ENCODE data around the gene UQCRC1.

UQCRC1 gene

DNA sequence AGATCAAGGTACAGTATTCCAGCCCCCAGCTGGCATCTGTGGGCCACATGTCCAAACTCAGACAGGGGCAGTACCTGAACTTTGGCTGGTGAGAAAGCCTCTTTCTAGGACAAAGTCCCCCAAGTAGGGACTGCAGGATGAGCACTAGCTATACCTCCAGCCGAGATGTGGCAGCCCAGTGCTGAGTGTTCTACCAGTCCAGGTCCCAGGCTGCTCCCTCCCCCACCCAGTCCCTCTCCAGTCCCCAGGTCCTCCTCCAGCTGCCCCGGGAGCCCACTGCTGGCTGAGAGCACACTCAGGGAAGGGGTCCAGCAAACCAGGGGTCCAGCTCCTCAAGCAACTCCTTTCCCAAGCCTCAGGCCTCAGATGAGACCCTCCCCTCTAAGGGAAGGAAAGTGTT lies 24.3 kb upstream of the UQCRC1 start:
- no peak for DNase-seq (ENCODE audit: low spot score)

DNA sequence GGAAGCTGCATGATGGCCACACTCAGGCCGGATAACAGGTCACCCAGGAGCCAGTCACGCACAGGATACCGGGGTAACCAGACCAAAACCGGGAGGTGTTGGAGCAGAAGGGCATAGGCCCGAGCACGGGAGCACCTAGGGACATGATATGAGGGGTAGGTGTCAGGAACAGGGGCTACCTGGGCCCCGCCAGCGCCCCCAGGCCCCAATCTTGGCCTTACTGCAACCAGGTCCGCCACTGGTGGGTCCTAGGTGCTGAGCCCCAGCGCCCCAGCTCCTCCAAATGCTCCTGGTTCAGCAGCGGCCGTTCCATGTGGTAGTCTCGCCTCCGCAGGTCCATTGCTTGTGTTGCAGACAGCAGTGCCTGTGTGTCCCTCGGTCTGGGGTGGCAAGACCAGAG lies 23.8 kb upstream of the UQCRC1 start:
- DNase-seq (ENCODE audit: low spot score): no peak

- no peak for DNase-seq (ENCODE audit: low spot score)
Observed at GRCh38 chr3:48631516-48632448, 22.3 kb upstream of the UQCRC1 start.

DNA sequence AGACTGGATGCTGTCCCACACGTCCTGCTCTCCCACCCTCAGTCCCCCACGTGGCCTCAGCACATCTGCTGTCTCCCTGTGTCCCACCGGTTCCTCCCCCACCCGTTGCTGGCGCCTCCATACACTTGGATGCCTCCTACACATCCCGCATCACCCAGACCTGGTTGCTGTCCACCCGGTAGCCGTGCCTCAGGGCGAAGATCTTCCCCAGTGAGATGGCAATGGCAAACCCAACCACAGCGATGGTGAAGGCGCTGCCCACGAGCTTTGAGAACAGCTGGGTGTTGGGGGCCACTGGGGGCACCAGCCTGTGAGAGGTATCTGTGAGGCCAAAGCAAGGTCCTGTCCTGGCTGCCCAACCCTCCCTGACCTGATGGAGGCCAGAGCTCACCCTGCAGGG lies 21.4 kb upstream of the UQCRC1 start:
- DNase-seq (ENCODE audit: low spot score): no peak

GRCh38 chr3:48630407-48630806 lies 21.0 kb upstream of the UQCRC1 start:
- DNase-seq (ENCODE audit: low spot score): no peak

- no peak for DNase-seq (ENCODE audit: low spot score)
Observed at GRCh38 chr3:48629894-48630293, 20.4 kb upstream of the UQCRC1 start.

GRCh38 chr3:48628277-48629017 lies 19.0 kb upstream of the UQCRC1 start:
- no peak for DNase-seq (ENCODE audit: low spot score)

DNA sequence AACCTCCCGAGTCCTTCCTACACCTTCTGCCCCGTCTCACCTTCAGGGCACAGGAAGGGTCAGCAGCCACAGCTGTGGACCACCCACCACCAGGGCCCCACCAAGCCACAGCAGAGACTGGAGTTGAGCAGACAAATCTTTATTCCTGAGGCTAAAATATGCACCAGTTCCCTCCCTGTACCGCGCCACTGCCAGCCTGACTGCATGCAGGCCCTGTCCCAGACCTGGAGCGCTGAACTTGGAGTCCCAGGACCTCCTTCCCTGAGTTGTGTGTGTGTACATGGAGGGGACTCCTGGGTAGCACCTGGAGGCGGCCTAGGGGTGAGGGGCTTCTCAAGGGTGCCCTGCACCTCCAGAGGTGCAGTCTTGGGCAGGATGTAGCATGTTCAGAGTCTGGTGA lies 16.2 kb upstream of the UQCRC1 start:
- DNase-seq (ENCODE audit: low spot score): no peak

GRCh38 chr3:48624767-48625166 lies 15.3 kb upstream of the UQCRC1 start:
- DNase-seq (ENCODE audit: low spot score): no peak

GRCh38 chr3:48623851-48624547 lies 14.6 kb upstream of the UQCRC1 start:
- DNase-seq (ENCODE audit: low spot score): no peak

DNA sequence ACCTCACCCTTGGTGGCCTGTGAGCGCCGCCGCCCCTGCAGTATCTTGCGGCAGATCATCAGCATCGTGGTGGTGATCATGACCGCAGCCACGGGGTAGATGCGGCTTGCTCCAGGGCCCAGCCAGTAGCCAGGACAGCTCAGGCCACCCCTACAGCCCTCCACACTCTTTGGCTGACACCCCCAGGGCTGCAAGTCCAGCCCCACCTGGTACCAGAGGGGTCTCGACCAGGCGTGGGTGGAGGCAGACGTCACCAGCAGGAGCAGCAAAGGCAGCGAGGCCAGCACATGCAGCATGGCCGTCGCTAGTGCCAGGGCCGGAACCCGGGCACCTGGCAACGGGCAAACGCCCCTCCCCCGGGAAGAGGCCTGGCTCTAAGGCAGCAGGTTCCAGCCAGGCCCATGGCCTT lies 12.0 kb upstream of the UQCRC1 start, which contains the start of gene TMEM89:
TSS of gene TMEM89 (minus strand) at position 309 of the 409 bp plus-strand sequence. CDS start at position 296, 13 bp downstream.
- no peak for DNase-seq (ENCODE audit: low spot score)

DNA sequence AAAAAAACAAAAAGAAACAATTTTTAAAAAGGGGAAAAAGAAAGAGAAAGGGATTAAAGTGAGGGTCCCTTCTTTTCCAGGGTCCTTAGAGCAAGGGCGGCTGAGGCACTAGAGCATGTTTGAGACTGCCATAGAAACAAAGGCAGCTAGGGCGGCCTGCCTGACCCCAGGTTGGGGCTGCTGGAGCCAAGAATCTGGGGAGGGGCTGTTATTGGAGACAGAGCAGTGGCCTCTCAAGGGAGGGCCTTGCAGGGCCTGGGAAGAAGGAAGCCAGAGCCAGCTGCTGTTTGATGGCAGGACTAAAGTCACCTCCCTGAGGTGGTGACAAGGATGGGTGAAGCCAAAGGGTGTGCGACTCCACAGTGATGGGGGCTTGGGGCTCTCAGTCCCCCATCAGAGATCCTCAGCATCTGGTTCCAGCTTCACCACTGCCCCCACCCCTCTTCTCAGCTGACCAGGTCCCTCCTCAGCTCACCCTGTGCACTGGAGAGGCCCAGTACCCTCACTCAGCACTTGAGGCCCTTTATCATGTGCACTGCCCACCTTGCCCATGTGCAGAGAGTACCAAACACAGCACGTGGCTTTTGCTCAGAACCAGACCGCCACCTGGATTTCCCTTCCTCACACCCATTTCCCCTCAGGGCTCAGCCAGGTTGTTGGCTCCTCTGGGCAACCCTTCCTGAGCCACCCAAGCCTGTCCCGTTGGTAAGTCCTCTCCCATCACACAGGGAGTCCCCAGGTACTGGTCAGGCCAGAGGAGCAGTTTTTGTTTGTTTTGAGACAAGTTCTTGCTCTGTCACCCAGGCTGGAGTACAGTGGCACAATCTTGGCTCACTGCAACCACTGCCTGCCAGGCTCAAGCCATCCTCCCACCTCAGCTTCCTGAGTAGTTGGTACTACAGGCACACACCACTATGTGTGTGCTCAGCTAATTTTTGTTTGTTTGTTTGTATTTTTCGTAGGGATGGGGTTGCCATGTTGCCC lies 10.4 kb upstream of the UQCRC1 start:
- no peak for DNase-seq (ENCODE audit: low spot score)

- DNase-seq (ENCODE audit: low spot score): no peak
Observed at GRCh38 chr3:48617559-48617958, 8.1 kb upstream of the UQCRC1 start.

DNA sequence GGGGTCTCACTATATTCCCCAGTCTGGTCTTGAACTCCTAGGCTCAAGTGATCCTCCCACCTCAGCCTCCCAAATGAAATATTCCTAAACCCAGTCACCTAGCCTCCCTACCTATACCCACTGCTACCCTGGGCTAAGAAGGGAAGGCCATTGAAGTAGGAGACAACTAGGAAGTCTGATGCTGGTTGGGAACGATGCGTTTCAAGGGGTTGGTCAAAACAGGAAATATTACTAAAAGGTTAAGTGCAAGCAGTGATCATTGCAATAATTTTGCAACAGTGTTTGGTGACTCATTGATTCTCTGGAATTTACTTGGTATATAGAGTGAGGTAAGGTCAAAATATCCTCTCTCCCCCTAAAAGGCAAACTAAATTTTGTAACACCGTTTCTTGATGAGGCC lies 4.6 kb upstream of the UQCRC1 start:
- DNase-seq (ENCODE audit: low spot score): no peak

DNA sequence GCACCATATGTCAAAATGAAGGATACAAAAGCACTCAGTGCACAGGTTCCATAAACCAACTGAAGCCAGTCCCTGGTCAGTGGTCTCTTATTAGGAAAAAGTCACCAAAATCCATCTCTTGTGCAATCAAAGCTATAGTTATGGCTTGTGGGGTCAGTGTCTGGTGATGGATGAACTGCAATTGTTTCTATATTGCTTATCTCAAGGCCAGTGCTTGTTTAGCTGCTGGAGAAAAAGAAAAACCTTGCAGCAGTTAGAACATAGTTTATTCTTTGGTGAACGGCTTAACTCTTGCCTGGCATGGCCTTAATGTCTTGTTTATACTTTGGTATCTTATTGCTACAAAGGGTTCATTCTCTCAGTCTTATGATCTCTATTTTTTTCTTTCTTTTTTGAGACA lies 2.9 kb upstream of the UQCRC1 start:
- no peak for DNase-seq (ENCODE audit: low spot score)

DNA sequence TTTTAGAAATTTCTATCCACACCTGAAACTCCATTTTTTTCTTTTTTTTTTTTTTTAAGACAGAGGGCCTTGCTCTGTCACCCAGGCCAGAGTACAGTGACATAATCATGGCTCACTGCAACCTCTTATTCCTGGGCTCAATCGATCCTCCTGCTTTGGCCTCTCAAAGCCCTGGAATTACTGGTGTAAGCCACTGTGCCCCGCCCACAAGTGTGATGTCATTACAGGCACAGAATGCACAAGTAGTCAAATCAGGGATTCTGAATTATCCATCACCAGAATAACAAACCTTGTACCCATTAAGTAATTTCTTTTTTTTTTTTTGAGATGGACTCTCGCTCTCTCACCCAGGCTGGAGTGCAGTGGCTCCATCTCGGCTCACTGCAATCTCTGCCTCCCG lies 1.9 kb downstream of the UQCRC1 start:
- no peak for DNase-seq (ENCODE audit: low spot score)

- no peak for DNase-seq (ENCODE audit: low spot score)
Observed at GRCh38 chr3:48601622-48601994, 7.8 kb downstream of the UQCRC1 start.

- DNase-seq (ENCODE audit: low spot score): no peak
Observed at GRCh38 chr3:48600711-48601621, 8.5 kb downstream of the UQCRC1 start.

DNA sequence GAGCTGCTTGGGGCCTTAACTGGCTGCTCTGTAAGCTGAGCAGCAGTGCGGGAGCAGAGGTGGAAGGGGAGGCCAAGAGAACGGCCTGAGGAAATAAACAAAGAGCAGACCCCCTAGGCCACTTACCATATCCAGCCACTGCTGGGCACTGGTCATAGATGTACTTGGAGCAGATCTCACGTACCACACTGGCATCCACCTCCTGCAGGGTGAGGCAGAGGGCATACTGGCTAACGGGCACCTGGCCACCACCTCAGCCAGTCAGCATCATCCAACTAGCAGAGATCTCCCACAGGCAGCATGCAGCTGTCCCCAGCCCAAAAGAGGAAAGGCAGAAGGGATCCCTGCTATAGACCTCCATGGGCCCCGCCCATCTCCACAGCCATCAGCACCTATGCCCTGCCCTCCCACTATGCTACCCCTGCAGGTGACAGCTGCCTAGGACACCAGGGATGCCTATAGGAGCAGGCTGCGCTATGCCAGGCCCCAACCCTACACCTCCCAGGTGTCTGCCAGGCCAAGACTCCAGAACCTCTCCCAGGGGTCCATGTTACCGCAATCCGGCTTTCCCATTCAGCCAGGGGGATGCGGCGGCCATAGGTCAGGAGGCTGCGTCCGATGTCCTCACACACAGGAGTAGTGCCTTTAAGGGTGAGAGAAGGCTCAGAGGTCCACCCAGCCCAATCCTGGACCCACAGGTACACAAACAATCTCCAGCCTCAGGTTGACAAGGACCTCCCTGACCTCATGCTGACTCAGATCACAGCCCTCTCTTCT lies 9.7 kb downstream of the UQCRC1 start:
- no peak for DNase-seq (ENCODE audit: low spot score)
